Measurements from ENCODE around the gene TRAP1.

- TF ChIP-seq EZH2phosphoT487 (IDR thresholded peaks at IDR 0.05; ENCODE audit: low read depth) = no peak
- TF ChIP-seq, protein P1, sequence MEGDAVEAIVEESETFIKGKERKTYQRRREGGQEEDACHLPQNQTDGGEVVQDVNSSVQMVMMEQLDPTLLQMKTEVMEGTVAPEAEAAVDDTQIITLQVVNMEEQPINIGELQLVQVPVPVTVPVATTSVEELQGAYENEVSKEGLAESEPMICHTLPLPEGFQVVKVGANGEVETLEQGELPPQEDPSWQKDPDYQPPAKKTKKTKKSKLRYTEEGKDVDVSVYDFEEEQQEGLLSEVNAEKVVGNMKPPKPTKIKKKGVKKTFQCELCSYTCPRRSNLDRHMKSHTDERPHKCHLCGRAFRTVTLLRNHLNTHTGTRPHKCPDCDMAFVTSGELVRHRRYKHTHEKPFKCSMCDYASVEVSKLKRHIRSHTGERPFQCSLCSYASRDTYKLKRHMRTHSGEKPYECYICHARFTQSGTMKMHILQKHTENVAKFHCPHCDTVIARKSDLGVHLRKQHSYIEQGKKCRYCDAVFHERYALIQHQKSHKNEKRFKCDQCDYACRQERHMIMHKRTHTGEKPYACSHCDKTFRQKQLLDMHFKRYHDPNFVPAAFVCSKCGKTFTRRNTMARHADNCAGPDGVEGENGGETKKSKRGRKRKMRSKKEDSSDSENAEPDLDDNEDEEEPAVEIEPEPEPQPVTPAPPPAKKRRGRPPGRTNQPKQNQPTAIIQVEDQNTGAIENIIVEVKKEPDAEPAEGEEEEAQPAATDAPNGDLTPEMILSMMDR (IDR thresholded peaks at IDR 0.05; ENCODE audit: low read depth, low read length) = no peak
Measured at GRCh38 chr16:3720418-3720817, 3.1 kb upstream of the TRAP1 start.
